ENCODE results near the gene LY86.

- TF ChIP-seq ATF2 (CRISPR knock-in tag; IDR thresholded peaks at IDR 0.05; ENCODE audit: borderline replicate concordance, low read depth) (no peak), MYBL2 (CRISPR knock-in tag; IDR thresholded peaks at IDR 0.05) (no peak), CTCF (IDR thresholded peaks at IDR 0.05) (no peak), ZBTB21 (CRISPR knock-in tag; IDR thresholded peaks at IDR 0.05; ENCODE audit: borderline replicate concordance) (no peak), USF1 (CRISPR knock-in tag; IDR thresholded peaks at IDR 0.05) (no peak), SP1 (CRISPR knock-in tag; conservative IDR thresholded peaks at IDR 0.05) (no peak)
Measured at GRCh38 chr6:6616656-6617055, 28.1 kb downstream of the LY86 start.

All from WTC11 (cell line).